H1 (cell line): ENCODE measurements around the gene DLX2. TPM values are rescaled to one million over a fixed set of nuclear protein-coding genes. Genes with fewer than 3 reads are reported as not detected.

Source experiments
- CTCF ChIA-PET: fragments of 300-600 bp; sonication (Branson Sonifier 250); formaldehyde crosslinking; loops from one replicate; lab custom pipeline; 2021; ENCODE audit not compliant: partially characterized antibody; lab: Charles Lee
- POLR2A ChIA-PET: fragments of 300-600 bp; sonication (Branson Sonifier 250); formaldehyde crosslinking; loops from one replicate; lab custom pipeline; 2021; ENCODE audit warnings: inconsistent platforms; ENCODE audit not compliant: partially characterized antibody; lab: Charles Lee
- DNase-seq, 2 experiments: peaks; one replicate each; pipeline versions ENCODE4 v3.0.0 to v3.0.0-alpha.2; 2010 to 2022; ENCODE audit warnings: low spot score in 2 of 2, low read depth in 1 of 2, mixed read lengths in 1 of 2
- FAIRE-seq: peaks from 2 replicates; lab custom pipeline; 2011; peaks lifted over from hg19 to GRCh38; lab: Jason Lieb, UNC
- H2AFZ ChIP-seq: 2 replicates; pipeline ENCODE4 v1.8.1; 2012; ENCODE audit warnings: low read length, inconsistent platforms
- H2AK5ac ChIP-seq: 2 replicates; pipeline ENCODE4 v1.6.1; 2013; ENCODE audit warnings: low read depth, low read length
- H2BK120ac ChIP-seq: replicated peaks from 2 replicates; pipeline ENCODE3; 2013; ENCODE audit warnings: low read depth, low read length, inconsistent platforms
- H2BK12ac ChIP-seq: 2 replicates; pipeline ENCODE4 v1.6.1; 2013; ENCODE audit warnings: low read depth, low read length
- H2BK15ac ChIP-seq: 2 replicates; pipeline ENCODE4 v1.6.1; 2013; ENCODE audit warnings: low read length
- H2BK20ac ChIP-seq: 2 replicates; pipeline ENCODE4 v1.6.1; 2013; ENCODE audit warnings: low read length
- H2BK5ac ChIP-seq: 2 replicates; pipeline ENCODE4 v1.6.1; 2013; ENCODE audit warnings: low read depth, low read length
- H3K14ac ChIP-seq: 2 replicates; pipeline ENCODE4 v1.6.1; 2013; ENCODE audit warnings: inconsistent platforms; ENCODE audit not compliant: insufficient read length
- H3K18ac ChIP-seq: 2 replicates; pipeline ENCODE4 v1.6.1; 2013; ENCODE audit warnings: low read length; ENCODE audit errors: extremely low read depth
- H3K23ac ChIP-seq: 2 replicates; pipeline ENCODE4 v1.6.1; 2013; ENCODE audit warnings: inconsistent platforms; ENCODE audit not compliant: insufficient read length
- H3K23me2 ChIP-seq: 2 replicates; pipeline ENCODE4 v1.6.1; 2013; ENCODE audit warnings: low read depth, low read length
- H3K27ac ChIP-seq: 2 replicates; pipeline ENCODE4 v1.6.1; 2011; ENCODE audit warnings: low read depth, low read length, inconsistent platforms
- H3K27me3 ChIP-seq, 4 experiments: replicated peaks in 1 of 4; 1 replicate in 1 of 4; 2 replicates in 3 of 4; pipeline versions ENCODE4 v1.6.1 to v1.8.1; 2011 to 2013; ENCODE audit warnings: low read length in 3 of 4, mild to moderate bottlenecking in 3 of 4, inconsistent platforms in 2 of 4, mixed read lengths in 2 of 4, moderate library complexity in 1 of 4; ENCODE audit not compliant: control insufficient read depth in 3 of 4, insufficient read depth in 3 of 4; ENCODE audit errors: extremely low read depth in 1 of 4
- H3K36me3 ChIP-seq, 4 experiments: 2 replicates each; pipeline versions ENCODE4 v1.6.1 to v1.8.1; 2011 to 2013; ENCODE audit warnings: mild to moderate bottlenecking in 4 of 4, low read length in 3 of 4, moderate library complexity in 2 of 4, control low read depth in 1 of 4, inconsistent platforms in 1 of 4; ENCODE audit not compliant: insufficient read depth in 4 of 4, control insufficient read depth in 2 of 4
- H3K4ac ChIP-seq: replicated peaks from 2 replicates; pipeline ENCODE3; 2013; ENCODE audit warnings: low read length, low read depth, mixed read lengths, inconsistent platforms; ENCODE audit not compliant: insufficient read length
- H3K4me1 ChIP-seq, 4 experiments: replicated peaks in 1 of 4; 1 replicate in 1 of 4; 2 replicates in 3 of 4; pipeline versions ENCODE4 v1.6.1 to v1.8.1; 2011 to 2013; ENCODE audit warnings: low read length in 3 of 4, inconsistent platforms in 2 of 4, mixed read lengths in 1 of 4; ENCODE audit not compliant: insufficient read depth in 4 of 4, control insufficient read depth in 3 of 4
- H3K4me2 ChIP-seq, 2 experiments: 2 replicates each; pipeline versions ENCODE4 v1.6.1 to v1.8.1; 2011 to 2013; ENCODE audit warnings: low read depth in 2 of 2, low read length in 2 of 2, control low read depth in 1 of 2, inconsistent platforms in 1 of 2, mild to moderate bottlenecking in 1 of 2; ENCODE audit not compliant: insufficient read depth in 1 of 2
- H3K4me3 ChIP-seq, 4 experiments: fragments of 200-600, 300-600 bp in 1 of 4; sonication (generic), shearing (Covaris generic), sonication (Bioruptor Twin) in 1 of 4; 2 replicates each; pipeline versions ENCODE4 v1.5.1 to v1.8.1; 2011 to 2016; ENCODE audit warnings: low read length in 4 of 4, low read depth in 3 of 4, control low read depth in 2 of 4, inconsistent platforms in 2 of 4, mild to moderate bottlenecking in 2 of 4, mixed read lengths in 1 of 4, moderate library complexity in 1 of 4; ENCODE audit not compliant: insufficient read depth in 2 of 4; ENCODE audit errors: extremely low read depth in 1 of 4
- H3K56ac ChIP-seq: replicated peaks from 2 replicates; pipeline ENCODE3; 2013; ENCODE audit warnings: low read depth, mild to moderate bottlenecking, mixed read lengths, low read length, inconsistent platforms; ENCODE audit not compliant: insufficient read length
- H3K79me1 ChIP-seq: 2 replicates; pipeline ENCODE4 v1.6.1; 2013; ENCODE audit warnings: low read depth, low read length, control low read depth
- H3K79me2 ChIP-seq, 2 experiments: 2 replicates each; pipeline versions ENCODE4 v1.6.1 to v1.8.1; 2012 to 2013; ENCODE audit warnings: low read length in 2 of 2, mild to moderate bottlenecking in 2 of 2, inconsistent platforms in 1 of 2; ENCODE audit not compliant: insufficient read depth in 2 of 2, control insufficient read depth in 1 of 2
- H3K9ac ChIP-seq, 4 experiments: replicated peaks in 1 of 4; 1 replicate in 1 of 4; 2 replicates in 3 of 4; pipeline versions ENCODE4 v1.6.1 to v1.8.1; 2011 to 2013; ENCODE audit warnings: low read depth in 3 of 4, low read length in 3 of 4, control low read depth in 2 of 4, mild to moderate bottlenecking in 2 of 4, moderate library complexity in 2 of 4, inconsistent platforms in 1 of 4; ENCODE audit errors: extremely low read depth in 1 of 4
- H3K9me3 ChIP-seq, 2 experiments: 2 replicates each; pipeline versions ENCODE4 v1.6.1 to v1.8.1; 2012 to 2013; ENCODE audit warnings: mild to moderate bottlenecking in 2 of 2, moderate library complexity in 2 of 2, control low read depth in 1 of 2, inconsistent platforms in 1 of 2, low read depth in 1 of 2, low read length in 1 of 2, mixed read lengths in 1 of 2; ENCODE audit not compliant: insufficient read depth in 2 of 2
- H4K20me1 ChIP-seq, 2 experiments: replicated peaks in 1 of 2; 2 replicates each; pipeline versions ENCODE3 to v1.8.1; 2011 to 2013; ENCODE audit warnings: inconsistent platforms in 2 of 2, low read length in 2 of 2, mild to moderate bottlenecking in 1 of 2; ENCODE audit not compliant: insufficient read depth in 2 of 2, control insufficient read depth in 1 of 2
- H4K5ac ChIP-seq: 2 replicates; pipeline ENCODE4 v1.6.1; 2013; ENCODE audit warnings: low read length, low read depth, mixed read lengths, inconsistent platforms; ENCODE audit not compliant: insufficient read length
- H4K8ac ChIP-seq: 2 replicates; pipeline ENCODE4 v1.8.0; 2013; ENCODE audit warnings: mild to moderate bottlenecking, moderate library complexity, low read length, inconsistent platforms; ENCODE audit not compliant: insufficient read depth; ENCODE audit errors: extremely low read depth
- H4K91ac ChIP-seq: replicated peaks from 2 replicates; pipeline ENCODE3; 2013; ENCODE audit warnings: low read length, mixed read lengths, inconsistent platforms; ENCODE audit not compliant: insufficient read length
- ATF3 ChIP-seq: IDR thresholded peaks from 2 replicates; pipeline ENCODE4 v1.6.1; 2011; ENCODE audit warnings: low read depth, mild to moderate bottlenecking, low read length; ENCODE audit not compliant: insufficient read depth
- CBX8 ChIP-seq: fragments of 300-800, 300-1000 bp; sonication (generic); IDR thresholded peaks from 2 replicates; pipeline ENCODE4 v1.7.1; 2016; ENCODE audit warnings: low read depth, low read length, borderline replicate concordance
- SUZ12 ChIP-seq: fragments of 200-600 bp; sonication (generic); IDR thresholded peaks from 2 replicates; pipeline ENCODE4 v1.6.1; 2012; ENCODE audit warnings: mild to moderate bottlenecking, inconsistent platforms, low read length, moderate library complexity, mixed read lengths
- WGBS, 2 experiments: shearing (Covaris generic) in 1 of 2; methylation state at CpG; one replicate each; pipeline versions ENCODE4 v1.1.6 to v1.1.7; 2013 to 2015; ENCODE audit warnings: low lambda C conversion rate in 2 of 2, mixed read lengths in 2 of 2, inconsistent platforms in 1 of 2, low coverage in 1 of 2, missing lambda C conversion rate in 1 of 2; ENCODE audit not compliant: insufficient replicate concordance in 2 of 2, insufficient coverage in 1 of 2, insufficient read length in 1 of 2; ENCODE audit errors: extremely low coverage in 1 of 2, missing lambda C conversion rate in 1 of 2; 5-methylcytosine and 5-hydroxymethylcytosine counted together
- polyA plus RNA-seq, 7 experiments: library from polyadenylated mRNA; depleted of rRNA in 3 of 7; stranded (reverse) in 5 of 7; unstranded in 2 of 7; fragments of >200 nt in 5 of 7; fragments of 200-250 nt in 2 of 7; gene quantifications; 1 replicate in 5 of 7; 2 replicates in 1 of 7; 4 replicates in 1 of 7; pipeline versions ENCODE4 v1.2.1 to v1.2.3, GENCODE V29; 2011 to 2013; ENCODE audit warnings: missing spikeins in 2 of 7, mixed read lengths in 2 of 7
- total RNA-seq: library from RNA; stranded (reverse); fragmentation: NEBNext Ultra II Directional; extraction: Animal tissue kit (Norgen Biotek cat#: 25700); gene quantifications from 2 replicates; pipeline ENCODE4 v1.2.1, GENCODE V29; 2021

The DLX2 gene
- total and polyA plus RNA-seq, 2 of the 8 experiments (the other 6 are each of a cell fraction or from before 2014, with no cell fraction given), result 0.45 TPM; not detected in 1

- no peaks in the 10 kb centered on the region for H3K27me3 ChIP-seq
- no peak overlapping the region for H3K9ac ChIP-seq
- H3K23ac ChIP-seq, result no peak overlapping the region
- H2AK5ac ChIP-seq, result no peak overlapping the region
- H4K5ac ChIP-seq, result no peak overlapping the region
- H3K4ac ChIP-seq, result no peak overlapping the region
- H3K36me3 ChIP-seq, result no peaks in the 10 kb centered on the region
- no peak overlapping the region for H2BK12ac ChIP-seq
- no peak overlapping the region for H2BK5ac ChIP-seq
- no peak overlapping the region for H3K4me2 ChIP-seq
- H3K23me2 ChIP-seq, result no peaks in the 10 kb centered on the region
- H2BK20ac ChIP-seq, result no peak overlapping the region
- H4K20me1 ChIP-seq, result no peaks in the 10 kb centered on the region
- no peaks in the 10 kb centered on the region for H3K4me1 ChIP-seq
- H3K79me2 ChIP-seq, result no peaks in the 10 kb centered on the region
- H4K91ac ChIP-seq, result no peak overlapping the region
- H3K9me3 ChIP-seq, result no peaks in the 10 kb centered on the region
- no peaks in the 10 kb centered on the region for H3K79me1 ChIP-seq
- no peak overlapping the region for H3K14ac ChIP-seq
- 93% methylated on average over 5 of the region's 5 CpGs; no CpG with 5 or more reads in 1 of the 2 experiments for WGBS, 2 experiments
- TF ChIP-seq ATF3 (no peak), CBX8 (no peak), SUZ12 (no peak)
- FAIRE-seq (no peak), DNase-seq (no peak)
- no peak overlapping the region for H3K56ac ChIP-seq
- no peak overlapping the region for H3K27ac ChIP-seq
- no peak overlapping the region for H4K8ac ChIP-seq
- H3K4me3 ChIP-seq, result no peak overlapping the region
- H3K18ac ChIP-seq, result no peak overlapping the region
- H2BK15ac ChIP-seq, result no peak overlapping the region
- ChIA-PET POLR2A (interaction anchor here (1.3 kb wide), 1 partner anchor 17 kb away, joined by 3 read pairs; no protein-coding TSS in a partner anchor), CTCF (interaction anchor here (0.6 to 2.0 kb wide), 4 partner anchors 10 to 269 kb away, joined by 3 to 9 read pairs (median 4); no protein-coding TSS in a partner anchor)
- no peak overlapping the region for H2BK120ac ChIP-seq
- no peak overlapping the region for H2AFZ ChIP-seq
Measured at GRCh38 chr2:172058660-172059059, 44.0 kb downstream of the DLX2 start.
